Kidney epithelial cell (primary cell): ENCODE measurements around the gene CCDC57. TPM values are rescaled to one million over a fixed set of nuclear protein-coding genes. Genes with fewer than 3 reads are reported as not detected.

Experiments
- DNase-seq: peaks from one replicate; pipeline ENCODE4 v3.0.0-alpha.2; 2010; ENCODE audit warnings: low read depth
- H3K27me3 ChIP-seq: 2 replicates; pipeline ENCODE4 v1.6.0; 2011; ENCODE audit warnings: low read length; ENCODE audit not compliant: control insufficient read depth, insufficient read depth
- H3K36me3 ChIP-seq: 2 replicates; pipeline ENCODE4 v1.5.1; 2011; ENCODE audit warnings: low read length; ENCODE audit not compliant: control insufficient read depth, insufficient read depth
- H3K4me3 ChIP-seq: 2 replicates; pipeline ENCODE4 v1.5.1; 2011; ENCODE audit warnings: low read depth, mild to moderate bottlenecking, control low read depth, low read length
- total RNA-seq: library from RNA; depleted of rRNA; stranded (reverse); fragments of >200 nt; gene quantifications from 2 replicates; pipeline ENCODE4 v1.2.3, GENCODE V29; 2015
- TF ChIP-seq, protein P1 (sequence below): IDR thresholded peaks from 2 replicates; pipeline ENCODE4 v1.5.1; 2011; ENCODE audit warnings: mild to moderate bottlenecking, moderate library complexity, low read length, control low read depth, inconsistent platforms; ENCODE audit not compliant: insufficient read depth, poor library complexity, severe bottlenecking

Gene CCDC57
- total RNA-seq, 1 donor from 2014 or later: 25.5 TPM

DNA sequence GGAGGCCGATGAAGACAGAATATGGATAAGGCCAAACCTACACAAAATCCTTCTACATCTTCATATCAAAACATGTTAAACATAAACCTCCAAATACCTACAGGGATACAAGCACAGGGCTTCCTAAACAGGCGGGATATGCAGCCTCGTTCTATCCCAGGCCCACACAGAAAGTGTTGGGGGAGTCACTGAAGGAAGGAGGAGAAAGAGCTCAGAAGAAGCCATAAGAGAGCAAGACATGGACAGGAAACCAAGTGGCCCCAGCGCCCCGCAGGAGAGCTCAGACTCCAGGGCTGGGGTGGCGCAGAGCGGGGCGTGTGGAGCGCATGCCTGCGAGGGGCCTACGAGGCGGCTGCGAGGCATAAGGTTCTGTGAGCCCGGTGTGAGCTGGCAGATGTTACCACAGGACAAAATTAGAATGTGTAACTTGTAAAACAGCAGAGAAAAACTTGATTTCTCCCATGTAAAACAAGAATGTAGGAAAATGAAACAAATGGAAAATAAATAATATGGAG, 103.6 kb downstream of the CCDC57 start:
- TF ChIP-seq, protein P1, sequence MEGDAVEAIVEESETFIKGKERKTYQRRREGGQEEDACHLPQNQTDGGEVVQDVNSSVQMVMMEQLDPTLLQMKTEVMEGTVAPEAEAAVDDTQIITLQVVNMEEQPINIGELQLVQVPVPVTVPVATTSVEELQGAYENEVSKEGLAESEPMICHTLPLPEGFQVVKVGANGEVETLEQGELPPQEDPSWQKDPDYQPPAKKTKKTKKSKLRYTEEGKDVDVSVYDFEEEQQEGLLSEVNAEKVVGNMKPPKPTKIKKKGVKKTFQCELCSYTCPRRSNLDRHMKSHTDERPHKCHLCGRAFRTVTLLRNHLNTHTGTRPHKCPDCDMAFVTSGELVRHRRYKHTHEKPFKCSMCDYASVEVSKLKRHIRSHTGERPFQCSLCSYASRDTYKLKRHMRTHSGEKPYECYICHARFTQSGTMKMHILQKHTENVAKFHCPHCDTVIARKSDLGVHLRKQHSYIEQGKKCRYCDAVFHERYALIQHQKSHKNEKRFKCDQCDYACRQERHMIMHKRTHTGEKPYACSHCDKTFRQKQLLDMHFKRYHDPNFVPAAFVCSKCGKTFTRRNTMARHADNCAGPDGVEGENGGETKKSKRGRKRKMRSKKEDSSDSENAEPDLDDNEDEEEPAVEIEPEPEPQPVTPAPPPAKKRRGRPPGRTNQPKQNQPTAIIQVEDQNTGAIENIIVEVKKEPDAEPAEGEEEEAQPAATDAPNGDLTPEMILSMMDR: no peak
- Histone ChIP-seq H3K4me3 (no peak overlapping the region), H3K36me3 (no peaks in the 10 kb centered on the region), H3K27me3 (no peaks in the 10 kb centered on the region)
- DNase-seq: no peak

DNA sequence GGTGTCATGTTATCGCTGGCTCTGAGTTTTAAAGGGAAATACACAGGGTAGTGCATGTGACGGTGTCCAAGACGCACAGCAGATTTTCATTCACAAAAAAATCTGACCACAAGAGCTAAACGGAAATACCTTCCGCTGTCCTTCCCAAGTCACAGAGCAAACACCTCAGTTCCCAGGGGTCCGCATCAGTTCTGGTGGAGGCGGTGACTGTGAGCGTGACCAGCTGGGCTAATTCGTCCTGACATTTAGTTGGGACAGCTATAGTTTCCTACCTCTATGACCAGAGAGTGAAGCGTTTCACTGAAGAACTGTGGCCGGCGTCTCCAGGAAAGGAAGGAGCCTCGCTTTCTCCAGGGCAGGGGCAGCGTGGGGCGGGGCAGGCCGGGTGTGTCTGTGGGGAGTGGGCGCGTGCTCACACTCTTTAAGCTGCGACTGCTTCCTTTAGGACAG, 104.1 kb downstream of the CCDC57 start:
- TF ChIP-seq, protein P1: no peak
- Histone ChIP-seq H3K36me3 (no peaks in the 10 kb centered on the region), H3K4me3 (no peak overlapping the region), H3K27me3 (no peaks in the 10 kb centered on the region)
- no peak for DNase-seq

- Histone ChIP-seq H3K4me3 (no peak overlapping the region), H3K36me3 (no peaks in the 10 kb centered on the region), H3K27me3 (no peaks in the 10 kb centered on the region)
- TF ChIP-seq, protein P1: no peak
- no peak for DNase-seq
Observed at GRCh38 chr17:82108038-82108437, 104.6 kb downstream of the CCDC57 start.

DNA sequence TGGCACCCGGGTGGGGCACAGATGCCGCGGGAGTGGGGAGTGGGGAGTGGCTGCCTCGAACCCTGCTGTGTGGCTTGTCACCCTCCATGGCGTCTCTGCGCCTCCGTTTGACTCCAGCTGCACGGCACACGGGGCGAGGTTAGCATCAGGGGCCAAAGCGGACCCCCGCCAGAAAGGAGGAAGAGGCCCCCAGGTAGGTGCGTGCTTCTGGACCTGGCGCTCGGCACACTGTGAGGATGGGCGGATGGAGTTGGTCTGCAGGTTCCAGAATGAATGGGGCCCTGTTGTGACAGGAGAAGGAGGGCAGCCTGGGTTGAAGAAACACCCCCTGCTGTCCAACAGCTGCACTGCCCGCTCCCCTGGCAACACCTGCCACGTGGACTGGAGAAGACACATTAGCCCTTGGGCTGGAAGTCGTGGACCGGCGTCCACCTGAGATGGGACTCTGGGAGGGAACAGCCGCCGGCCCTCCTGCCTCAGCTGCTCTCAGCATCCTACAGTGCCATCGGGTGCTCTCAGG, 105.2 kb downstream of the CCDC57 start:
- no peak for DNase-seq
- TF ChIP-seq, protein P1: peak; percentile 49
- H3K27me3 ChIP-seq: no peaks in the 10 kb centered on the region
- H3K4me3 ChIP-seq: no peak overlapping the region
- H3K36me3 ChIP-seq: no peaks in the 10 kb centered on the region

DNA sequence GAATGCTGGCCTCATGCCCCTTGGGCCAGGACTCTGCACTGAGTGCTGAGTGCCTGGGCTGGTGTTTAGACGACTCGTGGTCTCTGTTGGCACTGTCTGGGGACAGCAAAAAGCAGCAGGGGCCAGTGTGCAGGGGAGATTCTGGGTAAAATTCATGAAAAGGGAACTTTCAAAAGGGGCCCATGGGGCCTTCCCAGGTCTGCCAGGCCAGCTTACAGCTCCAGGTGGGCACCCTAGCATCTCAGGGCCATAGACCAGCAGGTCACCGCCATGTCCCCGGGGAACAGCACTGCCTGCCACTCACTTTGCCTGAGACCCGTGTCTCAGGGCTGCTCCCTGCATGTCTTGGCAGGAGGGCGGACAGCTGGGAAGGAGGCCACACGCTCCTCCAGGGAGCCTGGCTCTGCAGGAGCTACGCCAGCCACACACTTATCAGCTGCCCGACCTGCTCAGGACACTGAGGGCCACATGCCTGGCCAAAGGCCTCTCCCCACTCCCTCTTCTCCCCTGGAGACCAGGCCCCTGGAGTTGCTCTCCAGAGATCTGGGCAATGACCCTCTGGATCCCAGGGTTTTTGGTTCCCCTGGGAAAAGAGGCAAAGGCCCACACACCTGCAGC, 105.8 kb downstream of the CCDC57 start:
- DNase-seq: no peak
- no peaks in the 10 kb centered on the region for H3K36me3 ChIP-seq
- H3K27me3 ChIP-seq: no peaks in the 10 kb centered on the region
- TF ChIP-seq, protein P1: no peak
- H3K4me3 ChIP-seq: no peak overlapping the region
